Keratinocyte (primary cell): Measurements from ENCODE around the gene LRRN2. TPM values are rescaled to one million over a fixed set of nuclear protein-coding genes. Genes with fewer than 3 reads are reported as not detected.
"Not testable (repeated sequence)": the region's sequence is repeated elsewhere in the genome, so short reads cannot be mapped to it uniquely, and the experiment has no call there.

ENCODE experiments used
- DNase-seq: peaks from one replicate; pipeline ENCODE4 v3.0.0-alpha.2; 2011; ENCODE audit warnings: low read depth, missing footprints, low spot score
- FAIRE-seq: peaks from 2 replicates; lab custom pipeline; 2011; peaks lifted over from hg19 to GRCh38; lab: Jason Lieb, UNC
- H2AFZ ChIP-seq: 2 replicates; pipeline ENCODE4 v1.6.0; 2012; ENCODE audit warnings: low read length, control low read depth, inconsistent platforms; ENCODE audit not compliant: control insufficient read depth
- H3K27ac ChIP-seq: 2 replicates; pipeline ENCODE4 v1.5.1; 2011; ENCODE audit warnings: low read length; ENCODE audit not compliant: control insufficient read depth, insufficient read depth
- H3K27me3 ChIP-seq: 3 replicates; pipeline ENCODE4 v1.6.0; 2011; ENCODE audit warnings: low read length; ENCODE audit not compliant: control insufficient read depth, insufficient read depth; ENCODE audit errors: extremely low read depth
- H3K36me3 ChIP-seq, 2 experiments: 2 replicates in 1 of 2; 3 replicates in 1 of 2; pipeline ENCODE4 v1.5.1; 2011; ENCODE audit warnings: low read length in 2 of 2, mild to moderate bottlenecking in 1 of 2; ENCODE audit not compliant: control insufficient read depth in 2 of 2, insufficient read depth in 2 of 2; ENCODE audit errors: extremely low read depth in 1 of 2
- H3K4me1 ChIP-seq: 3 replicates; pipeline ENCODE4 v1.5.1; 2011; ENCODE audit warnings: low read length; ENCODE audit not compliant: control insufficient read depth, insufficient read depth; ENCODE audit errors: extremely low read depth
- H3K4me2 ChIP-seq: 3 replicates; pipeline ENCODE4 v1.6.0; 2011; ENCODE audit warnings: low read depth, low read length; ENCODE audit not compliant: control insufficient read depth, insufficient read depth; ENCODE audit errors: extremely low read depth
- H3K4me3 ChIP-seq, 3 experiments: fragments of 200-600 bp in 1 of 3; sonication (generic) in 1 of 3; 2 replicates in 2 of 3; 3 replicates in 1 of 3; pipeline ENCODE4 v1.5.1; 2011 to 2016; ENCODE audit warnings: low read length in 3 of 3, mild to moderate bottlenecking in 3 of 3, control low read depth in 2 of 3, inconsistent platforms in 1 of 3, low read depth in 1 of 3, mixed read lengths in 1 of 3, mixed run types in 1 of 3, moderate library complexity in 1 of 3; ENCODE audit not compliant: control insufficient read depth in 2 of 3, insufficient read depth in 2 of 3; ENCODE audit errors: extremely low read depth in 1 of 3
- H3K79me2 ChIP-seq: 2 replicates; pipeline ENCODE4 v1.6.0; 2012; ENCODE audit warnings: low read length; ENCODE audit not compliant: control insufficient read depth, insufficient read depth
- H3K9ac ChIP-seq: 3 replicates; pipeline ENCODE4 v1.6.0; 2011; ENCODE audit warnings: low read length; ENCODE audit not compliant: control insufficient read depth, insufficient read depth; ENCODE audit errors: extremely low read depth
- H3K9me1 ChIP-seq: 3 replicates; pipeline ENCODE4 v1.6.0; 2011; ENCODE audit warnings: low read length; ENCODE audit not compliant: control insufficient read depth, insufficient read depth; ENCODE audit errors: extremely low read depth
- H3K9me3 ChIP-seq: 2 replicates; pipeline ENCODE4 v1.5.1; 2012; ENCODE audit warnings: low read depth, low read length; ENCODE audit not compliant: control insufficient read depth
- H4K20me1 ChIP-seq: 3 replicates; pipeline ENCODE4 v1.6.0; 2011; ENCODE audit warnings: low read length; ENCODE audit not compliant: control insufficient read depth, insufficient read depth; ENCODE audit errors: extremely low read depth
- CTCF ChIP-seq, 3 experiments: IDR thresholded peaks in 1 of 3; conservative IDR thresholded peaks in 1 of 3; optimal IDR thresholded peaks in 1 of 3; 2 replicates in 2 of 3; 3 replicates in 1 of 3; pipeline versions ENCODE3 to v1.5.1; 2011; ENCODE audit warnings: low read length in 3 of 3, mild to moderate bottlenecking in 3 of 3, moderate library complexity in 2 of 3, control low read depth in 1 of 3, inconsistent platforms in 1 of 3; ENCODE audit not compliant: insufficient read depth in 2 of 3; ENCODE audit errors: extremely low read depth in 1 of 3
- EZH2 ChIP-seq: IDR thresholded peaks from one replicate; pipeline ENCODE4 v1.6.1; 2012; ENCODE audit warnings: inconsistent platforms, mild to moderate bottlenecking, low read length, moderate library complexity
- dilution Hi-C: fragments of 300-500 bp; cut with MboI; formaldehyde crosslinking; loops from one replicate; pipeline ENCODE4 v1.7.0; 2020; ENCODE audit warnings: low sequenced_read_pairs; ENCODE audit not compliant: extremely low pct_ligation_motif_present
- polyA plus RNA-seq, 5 experiments: library from polyadenylated mRNA; depleted of rRNA in 3 of 5; stranded (reverse) in 3 of 5; stranded (forward) in 1 of 5; unstranded in 1 of 5; fragments of >200 nt; gene quantifications; 1 replicate in 1 of 5; 2 replicates in 3 of 5; 3 replicates in 1 of 5; pipeline versions ENCODE4 v1.2.1 to v1.2.3, GENCODE V29; 2011 to 2012; ENCODE audit warnings: missing spikeins in 2 of 5, low read depth in 1 of 5, low replicate concordance in 1 of 5

Gene LRRN2
- polyA plus RNA-seq, 1 donor (not counting 4 experiments of a cell fraction or from before 2014, with no cell fraction given) = not detected

GRCh38 chr1:204728456-204728855 is 42.9 kb upstream of the LRRN2 start:
- no peaks in the 10 kb centered on the region for H3K36me3 ChIP-seq
- H4K20me1 ChIP-seq = no peaks in the 10 kb centered on the region
- H3K27ac ChIP-seq = no peak overlapping the region
- dilution Hi-C loops = no loop called here
- H3K9me1 ChIP-seq = no peaks in the 10 kb centered on the region
- H3K79me2 ChIP-seq = no peaks in the 10 kb centered on the region
- no peak overlapping the region for H3K4me2 ChIP-seq
- no peak for DNase-seq
- H3K27me3 ChIP-seq = peaks cover 10% of the 10 kb centered on the region
- no peaks in the 10 kb centered on the region for H3K9me3 ChIP-seq
- no peak overlapping the region for H3K9ac ChIP-seq
- no peak for TF ChIP-seq EZH2
- no peak for TF ChIP-seq CTCF (optimal IDR thresholded peaks at IDR 0.05 in 1 of 3, IDR thresholded peaks at IDR 0.05 in 1 of 3, conservative IDR thresholded peaks at IDR 0.05 in 1 of 3; ENCODE audit: extremely low read depth in 1 of 3, insufficient read depth in 2 of 3, low read length in 3 of 3)
- peaks cover 18% of the 10 kb centered on the region for H3K4me1 ChIP-seq
- H3K4me3 ChIP-seq = no peak overlapping the region
- H2AFZ ChIP-seq = no peak overlapping the region
- no peak for FAIRE-seq

GRCh38 chr1:204728045-204728444 is 42.5 kb upstream of the LRRN2 start:
- H3K4me1 ChIP-seq = peaks cover 18% of the 10 kb centered on the region
- H4K20me1 ChIP-seq = no peaks in the 10 kb centered on the region
- no peaks in the 10 kb centered on the region for H3K79me2 ChIP-seq
- DNase-seq = no peak
- peaks cover 10% of the 10 kb centered on the region for H3K27me3 ChIP-seq
- no peak overlapping the region for H3K4me3 ChIP-seq
- no peak overlapping the region for H3K27ac ChIP-seq
- dilution Hi-C loops = no loop called here
- no peak overlapping the region for H2AFZ ChIP-seq
- no peaks in the 10 kb centered on the region for H3K36me3 ChIP-seq
- H3K9ac ChIP-seq = no peak overlapping the region
- no peak for TF ChIP-seq EZH2
- TF ChIP-seq CTCF (optimal IDR thresholded peaks at IDR 0.05 in 1 of 3, IDR thresholded peaks at IDR 0.05 in 1 of 3, conservative IDR thresholded peaks at IDR 0.05 in 1 of 3; ENCODE audit: extremely low read depth in 1 of 3, insufficient read depth in 2 of 3, low read length in 3 of 3) = no peak
- no peak overlapping the region for H3K4me2 ChIP-seq
- no peaks in the 10 kb centered on the region for H3K9me3 ChIP-seq
- no peaks in the 10 kb centered on the region for H3K9me1 ChIP-seq
- no peak for FAIRE-seq

DNA sequence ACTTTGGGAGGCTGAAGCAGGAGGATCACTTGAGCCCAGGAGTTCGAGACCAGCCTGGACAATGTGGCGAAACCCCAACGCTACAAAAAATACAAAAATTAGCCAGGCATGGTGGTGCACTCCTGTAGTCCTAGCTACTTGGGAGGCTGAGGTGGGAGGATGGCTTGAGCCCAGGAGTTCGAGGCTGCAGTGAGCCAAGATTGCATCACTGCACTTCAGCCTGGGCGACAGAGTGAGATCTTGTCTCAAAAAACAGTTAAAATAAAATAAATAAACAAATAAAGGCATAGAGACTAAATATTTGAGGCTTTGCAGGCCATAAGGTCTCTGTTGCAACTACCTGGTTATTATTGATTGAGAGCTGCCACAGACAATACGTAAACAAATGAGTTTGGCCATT is 41.9 kb upstream of the LRRN2 start:
- DNase-seq, H3K9ac ChIP-seq, H3K27ac ChIP-seq, H3K9me3 ChIP-seq, H3K4me2 ChIP-seq, H3K9me1 ChIP-seq, H3K79me2 ChIP-seq, H2AFZ ChIP-seq, FAIRE-seq, H3K36me3 ChIP-seq, H4K20me1 ChIP-seq, H3K4me3 ChIP-seq, dilution Hi-C loops: not testable (repeated sequence)
- Histone ChIP-seq H3K27me3 (peaks cover 10% of the 10 kb centered on the region), H3K4me1 (peaks cover 18% of the 10 kb centered on the region)
